ENCODE results near the gene ZNF14.
"Not testable (repeated sequence)": the region's sequence is repeated elsewhere in the genome, so short reads cannot be mapped to it uniquely, and the experiment has no call there.

Gene ZNF14

DNA sequence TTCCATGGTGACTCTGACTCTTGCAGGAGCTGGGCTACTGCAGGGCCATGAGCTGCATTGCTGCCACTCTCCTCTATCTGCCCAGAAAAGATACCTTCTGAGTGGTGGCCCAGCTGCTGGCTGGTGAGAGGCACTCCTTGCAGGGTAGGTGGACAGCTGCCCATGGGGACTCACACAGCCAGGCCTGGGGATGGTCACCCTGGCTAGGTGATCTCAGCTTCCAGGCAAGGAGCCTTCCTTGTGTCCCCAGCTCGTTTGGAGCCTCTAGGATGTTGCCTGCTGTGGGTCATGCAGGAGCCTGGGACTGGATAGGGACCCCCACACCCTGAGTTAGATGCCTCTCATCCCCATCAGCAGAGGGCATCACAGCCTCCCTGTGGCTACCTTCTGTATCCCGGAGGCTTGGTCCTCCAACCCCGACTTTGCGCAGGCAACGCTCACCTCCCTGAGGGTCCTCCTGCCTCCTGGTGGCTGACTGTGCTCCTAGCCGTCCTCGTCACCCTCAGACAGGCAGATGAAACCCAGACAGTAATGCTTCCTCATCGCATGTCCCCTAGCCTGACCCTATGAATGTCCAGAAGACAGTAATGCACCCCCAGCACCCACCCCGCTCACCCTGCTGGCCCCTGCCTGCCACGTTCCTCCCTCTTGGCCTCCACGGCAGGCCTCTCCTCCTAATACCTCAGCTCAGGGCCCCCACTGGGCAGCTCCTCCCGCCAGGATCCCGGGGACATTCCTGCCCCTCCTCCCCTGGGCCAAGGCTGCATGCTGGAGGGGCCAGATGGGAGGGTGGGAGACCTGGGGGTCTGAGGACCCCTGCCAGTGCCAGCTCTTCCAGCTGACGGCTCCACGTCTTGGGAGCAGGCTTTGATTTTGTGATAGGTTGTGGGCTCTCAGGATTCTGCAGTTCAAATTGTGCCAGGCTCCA is 13.6 kb upstream of the ZNF14 start:
- no peak for DNase-seq

DNA sequence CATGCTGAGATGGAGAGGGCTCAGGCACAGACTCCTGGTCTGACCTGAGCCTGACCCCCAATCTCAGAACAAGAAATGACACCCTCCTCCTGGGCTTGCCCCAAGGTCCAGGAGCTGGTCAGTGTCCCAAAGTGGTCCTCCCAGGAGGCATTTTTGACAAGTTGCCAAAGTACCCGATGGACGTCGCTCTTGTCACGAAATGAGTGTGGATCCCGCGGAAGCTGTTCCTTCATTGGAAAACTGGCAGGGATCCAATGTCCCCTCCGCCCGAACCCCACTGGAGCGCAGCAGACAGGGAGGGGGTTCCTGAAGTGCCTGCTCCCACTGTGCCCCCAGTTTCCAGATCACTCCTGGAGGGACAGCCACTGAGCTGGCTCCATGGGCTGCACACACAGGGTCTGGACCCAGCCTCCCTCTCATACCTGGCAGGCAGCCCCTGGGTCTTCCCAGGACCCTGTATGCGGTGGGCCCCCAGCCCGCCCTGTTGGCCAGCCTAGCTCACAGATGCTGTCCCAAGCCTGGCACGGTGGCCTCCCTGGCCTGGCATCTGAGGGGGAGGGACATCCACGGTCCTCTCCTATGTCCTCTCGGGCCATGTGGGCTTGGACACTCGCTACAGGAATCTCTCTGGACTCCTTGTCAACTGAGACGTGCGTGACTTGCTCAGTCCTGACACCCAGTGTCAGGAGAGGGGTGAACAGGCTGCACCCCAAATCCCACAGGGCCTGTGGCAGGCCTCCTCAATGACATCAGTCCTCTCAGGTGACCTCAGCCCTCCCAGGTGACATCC is 12.8 kb upstream of the ZNF14 start:
- DNase-seq, result no peak

DNA sequence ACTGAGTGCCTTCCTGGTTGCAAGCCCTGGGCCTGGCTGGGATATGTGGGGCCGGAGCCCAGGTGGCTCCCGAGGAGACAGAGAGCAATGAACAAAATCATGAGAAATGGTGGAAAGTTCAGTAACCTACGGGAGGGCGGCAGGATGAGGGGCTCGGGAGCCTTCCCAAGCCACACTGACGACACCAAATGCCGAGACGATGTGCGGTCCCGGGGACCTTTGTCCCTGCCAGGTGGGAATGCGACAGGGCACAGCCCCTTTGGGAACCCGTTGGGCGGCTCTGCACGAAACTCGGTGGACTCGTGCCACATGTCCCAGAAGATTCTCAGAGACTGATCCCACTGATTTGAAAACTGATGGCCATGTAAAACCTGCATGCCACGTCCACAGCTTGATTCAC is 11.7 kb upstream of the ZNF14 start:
- DNase-seq, result no peak

GRCh38 chr19:19743921-19744320 is 11.0 kb upstream of the ZNF14 start:
- DNase-seq, result not testable (repeated sequence)

GRCh38 chr19:19743176-19743575 is 10.3 kb upstream of the ZNF14 start:
- no peak for DNase-seq

DNA sequence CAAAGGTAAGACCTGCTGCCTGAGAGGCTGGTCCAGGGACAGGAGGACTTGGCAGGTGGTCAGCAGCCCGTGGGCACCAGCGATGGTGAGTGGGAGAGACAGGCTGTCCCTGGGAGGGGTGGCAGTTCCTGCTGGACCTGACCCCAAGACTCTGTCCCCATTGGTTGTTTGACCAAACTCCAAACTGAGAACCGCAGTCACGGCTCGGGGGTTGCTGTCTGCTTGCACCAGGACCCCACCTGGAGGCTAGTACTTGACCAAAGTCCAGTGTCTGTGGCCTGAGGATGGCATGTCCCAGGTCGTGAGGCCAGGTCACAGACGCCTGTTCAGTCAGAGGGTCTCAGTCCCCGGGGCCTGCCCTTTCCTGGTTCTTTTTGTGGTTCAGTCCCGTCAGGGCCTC is 9.9 kb upstream of the ZNF14 start:
- DNase-seq, result no peak

- DNase-seq, result no peak
Observed at GRCh38 chr19:19741184-19741583, 8.3 kb upstream of the ZNF14 start.

GRCh38 chr19:19740755-19741154 is 7.8 kb upstream of the ZNF14 start:
- DNase-seq, result no peak

- no peak for DNase-seq
Observed at GRCh38 chr19:19738564-19738963, 5.7 kb upstream of the ZNF14 start.

DNA sequence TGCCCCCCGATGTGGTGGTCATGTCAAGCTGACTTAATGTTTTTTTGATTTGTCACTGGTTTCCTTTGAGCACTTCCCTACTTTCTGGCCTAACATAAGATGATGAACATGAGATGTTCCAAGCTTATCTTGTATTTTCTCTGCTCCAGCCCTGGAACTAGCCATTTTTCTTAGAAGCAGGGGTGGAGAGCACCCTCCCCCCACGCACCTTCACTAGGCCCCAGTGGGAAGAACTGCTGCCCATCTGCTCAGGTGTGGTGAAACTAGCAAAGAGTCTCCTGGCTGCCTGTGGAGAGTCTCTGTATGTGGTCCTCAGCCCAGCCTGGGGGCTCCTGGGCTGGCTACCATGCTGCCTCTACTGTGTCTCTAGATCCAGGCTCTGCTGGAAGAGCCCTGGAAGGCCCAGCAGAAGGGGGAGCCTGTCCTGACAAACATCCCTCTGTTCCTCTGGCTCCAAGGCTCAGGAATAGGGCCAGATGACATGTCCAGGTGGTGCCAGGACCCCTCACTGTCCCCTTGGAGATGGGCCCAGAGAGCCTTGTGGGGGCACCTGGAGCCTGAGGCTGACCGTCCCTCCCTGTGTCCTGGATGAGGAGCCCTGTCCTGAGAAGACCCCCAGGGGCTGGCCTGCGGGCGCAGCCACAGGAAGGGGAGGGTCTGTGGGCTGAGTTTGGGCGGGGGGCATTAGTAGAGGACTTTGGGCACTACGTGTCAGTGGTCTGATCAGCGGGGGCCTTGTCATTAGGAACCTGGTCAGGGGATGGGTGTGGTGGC is 4.8 kb upstream of the ZNF14 start:
- no peak for DNase-seq

DNA sequence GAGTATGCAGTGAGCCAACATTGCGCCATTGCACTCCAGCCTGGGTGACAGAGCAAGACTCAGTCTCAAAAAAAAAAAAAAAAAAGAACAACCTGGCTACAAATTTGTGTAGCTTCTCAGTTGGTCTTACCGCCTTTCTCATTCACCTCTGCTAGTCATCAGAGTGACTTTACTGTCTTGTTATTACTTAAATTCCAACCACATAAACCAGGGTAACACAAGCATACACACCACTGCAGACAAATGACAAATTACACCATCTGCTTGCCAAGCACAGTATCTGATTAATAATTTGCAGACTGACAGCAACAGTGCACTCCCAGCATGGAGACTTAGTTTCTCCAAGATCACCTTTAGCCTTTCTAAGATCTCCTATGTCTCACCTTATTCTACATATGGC is 11.0 kb downstream of the ZNF14 start:
- no peak for DNase-seq

DNA sequence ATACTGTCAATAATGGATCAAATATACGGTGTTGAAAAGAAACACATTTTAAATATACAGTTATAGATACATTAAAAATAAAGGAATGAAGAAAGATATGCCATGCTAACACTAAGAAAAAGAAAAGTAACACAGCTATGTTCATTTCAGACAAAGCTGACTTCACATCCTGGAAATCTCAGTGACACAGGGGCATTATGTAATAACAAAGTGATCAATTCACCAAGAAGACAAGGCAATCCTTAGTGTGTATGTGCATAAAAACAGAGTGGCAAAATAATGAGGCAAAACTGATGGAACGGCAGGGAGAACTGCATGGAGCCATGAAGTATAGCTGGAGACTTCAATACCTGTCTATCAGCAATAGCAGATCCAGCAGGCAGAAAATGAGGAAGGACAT is 13.1 kb downstream of the ZNF14 start:
- DNase-seq, result no peak

DNA sequence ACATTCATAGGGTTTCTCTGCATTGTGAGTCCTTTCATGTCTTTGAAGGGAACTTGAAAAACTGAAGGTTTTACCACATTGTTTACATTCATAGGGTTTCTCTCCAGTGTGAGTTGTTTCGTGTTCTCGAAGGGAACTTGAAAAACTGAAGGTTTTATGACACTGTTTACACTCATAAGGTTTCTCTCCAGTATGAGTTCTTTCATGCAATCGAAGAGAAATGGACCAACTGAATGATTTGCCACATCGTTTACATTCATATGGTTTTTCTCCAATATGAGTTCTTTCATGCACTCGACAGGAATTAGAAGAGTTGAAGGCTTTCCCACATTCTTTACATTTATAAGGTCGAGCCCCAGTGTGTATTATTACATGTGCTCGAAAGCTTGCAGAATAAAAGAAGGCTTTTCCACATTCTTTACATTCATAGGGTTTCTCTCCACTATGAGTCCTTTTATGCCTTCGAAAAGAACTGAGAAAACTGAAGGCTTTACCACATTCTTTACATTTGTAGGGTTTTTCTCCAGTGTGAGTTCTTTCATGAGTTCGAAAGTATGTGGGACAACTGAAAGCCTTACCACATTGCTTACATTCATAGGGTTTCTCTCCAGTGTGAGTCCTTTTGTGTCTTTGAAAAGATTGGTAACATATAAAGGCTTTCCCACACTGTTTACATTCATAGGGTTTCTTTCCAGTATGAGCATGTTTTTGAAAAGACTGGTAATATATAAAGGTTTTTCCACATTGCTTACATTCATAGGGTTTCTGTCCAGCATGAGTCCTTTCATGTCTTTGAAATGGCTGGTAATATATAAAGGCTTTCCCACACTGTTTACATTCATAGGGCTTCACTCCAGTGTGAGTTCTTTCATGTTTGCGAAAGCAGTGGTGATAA is 20.7 kb downstream of the ZNF14 start:
- DNase-seq, result no peak

DNA sequence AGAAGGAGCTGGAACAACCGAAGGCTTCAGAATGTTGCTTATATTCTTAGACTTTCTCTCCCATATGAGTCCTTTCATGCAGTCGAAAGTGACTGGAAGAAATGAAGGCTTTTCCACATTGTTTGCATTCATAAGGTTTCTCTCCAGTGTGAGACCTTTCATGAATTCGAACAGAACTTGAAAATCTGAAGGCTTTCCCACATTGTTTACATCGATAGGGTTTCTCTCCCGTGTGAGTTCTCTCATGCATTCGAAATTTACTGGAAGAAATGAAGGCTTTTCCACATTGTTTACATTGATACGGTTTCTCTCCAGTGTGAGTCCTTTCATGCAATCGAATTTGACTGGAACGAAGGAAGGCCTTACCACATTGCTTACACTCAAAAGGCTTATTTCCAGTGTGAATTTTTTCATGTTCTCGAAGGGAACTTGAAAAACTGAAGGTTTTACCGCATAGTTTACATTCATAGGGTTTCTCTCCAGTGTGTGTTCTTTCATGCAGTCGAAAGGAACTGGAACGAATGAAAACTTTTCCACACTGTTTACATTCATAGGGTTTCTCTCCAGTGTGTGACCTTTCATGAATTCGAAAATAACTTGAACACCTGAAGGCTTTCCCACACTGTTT is 21.5 kb downstream of the ZNF14 start:
- no peak for DNase-seq

- no peak for DNase-seq
Observed at GRCh38 chr19:19710506-19710905, 22.4 kb downstream of the ZNF14 start.

GRCh38 chr19:19704836-19705235 is 28.1 kb downstream of the ZNF14 start:
- no peak for DNase-seq

GRCh38 chr19:19700493-19700892 is 32.4 kb downstream of the ZNF14 start:
- DNase-seq, result not testable (repeated sequence)

DNA sequence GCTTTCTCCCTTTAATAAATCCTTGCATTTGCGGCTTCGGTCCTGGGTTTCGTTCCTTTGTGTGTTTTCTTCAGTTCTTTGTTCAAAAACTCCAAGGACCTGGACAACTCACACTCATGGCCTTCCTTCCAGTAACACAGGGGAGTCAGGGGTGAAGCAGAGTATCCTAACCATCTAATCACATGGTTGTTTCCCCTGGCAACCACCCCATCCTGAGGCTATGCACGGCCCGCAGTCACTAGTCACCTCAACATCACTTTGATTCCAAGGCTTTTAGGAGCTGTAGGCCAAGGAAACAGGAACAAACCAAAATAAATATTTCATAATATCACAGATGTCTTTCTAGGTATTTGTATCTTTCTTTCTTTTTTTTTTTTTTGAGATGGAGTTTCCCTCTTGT is 35.3 kb downstream of the ZNF14 start:
- no peak for DNase-seq

DNA sequence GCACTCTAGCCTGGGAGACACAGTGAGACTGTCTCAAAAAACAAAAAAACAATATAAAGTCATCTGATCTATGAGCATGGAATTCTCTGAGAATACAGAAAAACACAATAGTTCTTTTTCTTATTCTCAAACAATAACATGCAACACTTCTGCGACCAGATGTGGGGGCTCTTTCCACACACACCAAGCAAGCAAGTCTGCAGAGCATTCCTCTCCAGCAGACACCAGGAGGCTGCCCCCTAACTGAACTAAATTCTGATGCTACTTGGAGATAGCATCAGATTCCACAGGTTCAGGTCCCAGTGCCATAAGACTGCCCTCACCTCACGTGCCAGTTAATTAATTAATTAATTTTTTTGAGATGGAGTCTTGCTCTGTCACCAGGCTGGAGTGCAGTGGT is 36.5 kb downstream of the ZNF14 start:
- DNase-seq, result no peak

- no peak for DNase-seq
Observed at GRCh38 chr19:19691683-19692082, 41.2 kb downstream of the ZNF14 start.

DNA sequence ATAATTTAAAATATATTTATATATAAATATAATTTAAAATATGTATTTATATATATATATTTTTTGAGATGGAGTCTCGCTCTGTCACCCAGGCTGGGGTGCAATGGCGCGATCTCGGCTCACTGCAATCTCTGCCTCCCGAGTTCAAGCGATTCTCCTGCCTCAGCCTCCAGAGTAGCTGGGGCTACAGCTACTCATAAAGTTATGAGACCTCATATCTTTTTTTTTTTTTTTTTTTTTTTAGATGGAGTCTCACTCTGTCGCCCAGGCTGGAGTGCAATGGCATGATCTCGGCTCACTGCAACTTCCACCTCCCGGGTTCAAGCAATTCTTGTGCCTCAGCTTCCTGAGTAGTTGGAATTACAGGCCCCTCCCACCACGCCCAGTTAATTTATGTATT is 43.9 kb downstream of the ZNF14 start:
- not testable (repeated sequence) for DNase-seq

- no peak for DNase-seq
Observed at GRCh38 chr19:19687090-19687489, 45.8 kb downstream of the ZNF14 start.
